Body of pancreas (tissue), 4 donors: Measurements from ENCODE around the gene KATNAL1.

ENCODE experiments used
- CTCF ChIP-seq, 7 experiments: fragments of 450-650 bp in 4 of 7; fragments of 200-600 bp in 3 of 7; sonication (generic) in 3 of 7; IDR thresholded peaks; one replicate each; pipeline ENCODE4 v1.5.1; 2016 to 2019; ENCODE audit warnings: antibody characterized with exemption in 7 of 7
- POLR2A ChIP-seq, 3 donors: fragments of 450-650 bp; IDR thresholded peaks; one replicate each; pipeline ENCODE4 v1.6.1; 2016; ENCODE audit warnings: antibody characterized with exemption in 3 of 3, mild to moderate bottlenecking in 2 of 3

DNA sequence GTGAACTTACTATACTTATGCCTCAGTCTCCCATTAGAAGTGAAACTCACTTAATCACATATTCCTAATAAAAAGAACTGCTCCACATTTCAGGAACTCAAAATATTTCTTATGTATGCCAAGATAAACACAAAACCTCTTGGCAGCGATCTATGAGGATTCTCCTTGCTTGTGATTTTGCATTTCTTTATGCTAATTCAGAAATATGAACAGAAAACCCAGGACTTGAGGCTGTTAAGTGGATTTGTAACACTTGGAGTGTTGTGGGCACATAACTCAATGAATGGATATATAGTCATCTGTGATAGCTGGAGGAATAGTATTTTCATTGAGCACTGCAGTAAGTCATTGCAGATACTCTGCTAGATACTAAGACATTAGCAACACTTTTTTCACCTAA is 5.6 kb upstream of the KATNAL1 start:
- TF ChIP-seq POLR2A (IDR thresholded peaks at IDR 0.05) (no peak), CTCF (IDR thresholded peaks at IDR 0.05) (no peak)
